GM19438 (cell line): ENCODE results near the gene CABCOCO1.

ENCODE experiments used
- ATAC-seq: cut with Tn5 transposase; IDR thresholded peaks from one replicate; pipeline ENCODE4 v1.9.1; 2021; ENCODE audit warnings: low read depth; ENCODE audit not compliant: unreplicated experiment

CABCOCO1 gene

GRCh38 chr10:61779950-61780659 lies 117.4 kb downstream of the CABCOCO1 start:
- no peak for ATAC-seq

- ATAC-seq: no peak
Observed at GRCh38 chr10:61780732-61781131, 118.0 kb downstream of the CABCOCO1 start.

GRCh38 chr10:61781969-61782403 lies 119.3 kb downstream of the CABCOCO1 start:
- ATAC-seq: no peak

GRCh38 chr10:61784354-61785133 lies 121.8 kb downstream of the CABCOCO1 start:
- no peak for ATAC-seq

GRCh38 chr10:61785473-61786105 lies 122.9 kb downstream of the CABCOCO1 start:
- no peak for ATAC-seq

- ATAC-seq: peak; percentile 99
Observed at GRCh38 chr10:61786728-61787127, 124.0 kb downstream of the CABCOCO1 start.

GRCh38 chr10:61787170-61787569 lies 124.4 kb downstream of the CABCOCO1 start:
- ATAC-seq: no peak

- ATAC-seq: no peak
Observed at GRCh38 chr10:61789031-61789430, 126.3 kb downstream of the CABCOCO1 start.

- ATAC-seq: no peak
Observed at GRCh38 chr10:61791216-61791615, 128.5 kb downstream of the CABCOCO1 start.

GRCh38 chr10:61792097-61792716 lies 129.5 kb downstream of the CABCOCO1 start:
- ATAC-seq: no peak

- no peak for ATAC-seq
Observed at GRCh38 chr10:61792921-61793320, 130.2 kb downstream of the CABCOCO1 start.

- ATAC-seq: no peak
Observed at GRCh38 chr10:61793760-61794703, 131.3 kb downstream of the CABCOCO1 start.

GRCh38 chr10:61795147-61795546 lies 132.4 kb downstream of the CABCOCO1 start:
- no peak for ATAC-seq

- no peak for ATAC-seq
Observed at GRCh38 chr10:61795551-61795950, 132.8 kb downstream of the CABCOCO1 start.

GRCh38 chr10:61796785-61797184 lies 134.1 kb downstream of the CABCOCO1 start:
- ATAC-seq: no peak

- ATAC-seq: no peak
Observed at GRCh38 chr10:61797304-61798153, 134.8 kb downstream of the CABCOCO1 start.

GRCh38 chr10:61798713-61799112 lies 136.0 kb downstream of the CABCOCO1 start:
- ATAC-seq: no peak

GRCh38 chr10:61801484-61801883 lies 138.8 kb downstream of the CABCOCO1 start:
- ATAC-seq: no peak

- ATAC-seq: no peak
Observed at GRCh38 chr10:61803269-61803668, 140.5 kb downstream of the CABCOCO1 start.
